ENCODE data around the gene RPL39L.
"Not testable (repeated sequence)": the region's sequence is repeated elsewhere in the genome, so short reads cannot be mapped to it uniquely, and the experiment has no call there.

RPL39L gene

DNA sequence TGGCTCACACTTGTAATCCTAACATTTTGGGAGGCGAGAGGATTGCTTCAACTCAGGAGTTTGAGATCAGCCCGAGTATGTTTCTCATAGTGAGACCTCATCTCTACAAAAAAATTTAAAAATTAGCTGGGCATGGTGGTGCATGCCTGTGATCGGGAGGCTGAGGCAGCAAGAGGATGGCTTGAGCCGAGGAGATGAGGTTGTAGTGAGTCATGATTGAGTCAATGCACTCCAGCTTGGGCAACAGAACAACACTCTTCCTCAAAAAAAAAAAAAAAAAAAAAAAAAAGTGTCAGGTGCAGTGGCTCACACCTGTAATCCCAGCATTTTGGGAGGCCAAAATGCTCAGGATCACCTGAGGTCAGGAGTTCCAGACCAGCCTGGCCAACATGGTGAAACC is 2.4 kb downstream of the RPL39L start:
- no peak for DNase-seq

DNA sequence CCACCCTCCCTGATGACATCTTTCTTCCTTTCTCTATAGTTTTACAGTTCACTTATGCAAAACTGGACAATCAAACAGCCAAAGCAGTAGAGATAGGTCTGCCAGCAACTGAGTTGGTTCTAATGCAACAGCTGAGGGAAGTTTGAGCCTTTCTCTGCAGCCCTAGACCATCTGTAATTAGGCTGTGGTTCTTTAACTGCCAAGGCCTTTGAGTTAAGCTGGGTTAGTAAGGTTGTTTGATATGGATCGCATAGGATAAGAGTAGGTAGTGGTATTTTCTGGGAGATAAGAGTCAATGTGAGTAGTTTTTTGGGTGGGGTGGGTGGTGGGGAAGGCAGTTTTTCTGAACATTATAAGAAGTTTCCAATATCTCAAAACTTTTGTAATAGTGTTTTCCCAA is 3.0 kb downstream of the RPL39L start:
- DNase-seq, result no peak

DNA sequence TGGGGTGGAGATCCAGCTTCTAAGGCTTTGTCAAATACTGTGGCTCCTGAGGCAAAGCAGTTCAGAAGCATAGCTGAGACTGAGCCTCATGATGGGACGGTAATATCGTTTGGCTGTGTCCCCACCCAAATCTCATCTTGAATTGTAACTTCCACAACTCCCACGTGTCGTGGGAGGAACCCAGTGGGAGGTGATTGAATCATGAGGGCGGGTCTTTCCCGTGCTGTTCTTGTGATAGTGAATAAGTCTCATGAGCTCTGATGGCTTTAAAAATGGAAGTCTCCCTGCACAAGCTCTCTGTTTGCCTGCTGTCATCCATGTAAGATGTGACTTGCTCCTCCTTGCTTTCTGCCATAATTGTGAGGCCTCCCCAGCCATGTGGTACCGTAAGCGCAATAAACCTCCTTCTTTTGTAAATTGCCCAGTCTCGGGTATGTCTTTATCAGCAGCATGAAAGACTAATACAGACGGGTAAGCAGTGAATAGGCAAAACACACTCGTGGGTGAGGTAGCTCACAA is 4.1 kb downstream of the RPL39L start:
- not testable (repeated sequence) for DNase-seq

DNA sequence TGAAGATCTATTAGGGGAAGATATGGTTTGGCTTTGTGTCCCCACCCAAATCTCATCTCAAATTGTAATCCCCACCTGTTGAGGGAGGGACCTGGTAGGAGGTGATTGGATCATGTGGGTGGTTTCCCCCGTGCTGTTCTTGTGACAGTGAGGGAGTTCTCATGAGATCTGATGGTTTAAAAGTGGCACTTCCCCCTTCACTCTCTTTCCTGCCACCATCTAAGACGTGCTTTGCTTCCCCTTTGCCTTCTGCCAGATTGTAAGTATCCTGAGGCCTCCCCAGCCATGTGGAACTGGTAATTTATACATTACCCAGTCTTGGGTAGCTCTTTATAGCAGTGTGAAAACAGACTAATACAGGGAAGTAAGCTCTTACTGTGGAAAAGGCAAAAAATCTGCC is 6.1 kb downstream of the RPL39L start:
- DNase-seq, result not testable (repeated sequence)

DNA sequence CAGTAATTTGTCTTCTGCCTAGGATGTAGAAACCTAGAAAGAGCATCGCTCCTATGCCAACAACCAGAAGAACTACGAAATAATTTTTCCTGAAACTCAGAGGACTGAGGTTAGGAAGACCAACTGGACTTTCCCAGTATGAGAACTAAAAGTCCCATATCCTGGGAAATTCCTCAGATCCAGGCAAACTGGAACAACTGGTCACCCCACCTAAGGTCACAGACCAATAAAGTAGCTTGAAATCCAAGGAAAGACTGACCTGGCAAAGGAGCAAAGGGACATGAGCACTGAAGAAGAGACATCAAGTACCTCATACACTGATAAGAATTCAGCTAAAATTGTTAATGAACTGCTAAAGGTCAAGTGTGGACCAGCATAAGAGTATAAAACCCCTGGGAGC is 6.6 kb downstream of the RPL39L start:
- DNase-seq, result no peak

DNA sequence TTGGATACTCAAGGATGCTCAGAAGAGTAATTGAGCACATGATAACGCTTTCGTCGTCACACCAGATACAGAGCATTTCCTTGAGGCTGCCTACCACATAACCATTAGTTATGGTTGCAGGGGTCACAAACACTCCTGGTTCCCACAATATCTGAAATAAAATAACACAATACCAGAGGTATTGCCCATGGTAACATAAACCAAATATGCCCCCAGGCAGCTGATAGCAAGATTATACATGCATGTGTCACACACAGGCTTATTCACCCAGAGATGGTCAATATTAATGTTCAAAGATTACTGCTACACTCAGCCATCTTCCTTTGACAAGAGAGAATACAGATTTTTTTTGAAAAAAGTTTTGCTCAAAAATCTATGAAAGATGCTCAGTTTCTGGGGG is 7.3 kb downstream of the RPL39L start:
- DNase-seq, result no peak

DNA sequence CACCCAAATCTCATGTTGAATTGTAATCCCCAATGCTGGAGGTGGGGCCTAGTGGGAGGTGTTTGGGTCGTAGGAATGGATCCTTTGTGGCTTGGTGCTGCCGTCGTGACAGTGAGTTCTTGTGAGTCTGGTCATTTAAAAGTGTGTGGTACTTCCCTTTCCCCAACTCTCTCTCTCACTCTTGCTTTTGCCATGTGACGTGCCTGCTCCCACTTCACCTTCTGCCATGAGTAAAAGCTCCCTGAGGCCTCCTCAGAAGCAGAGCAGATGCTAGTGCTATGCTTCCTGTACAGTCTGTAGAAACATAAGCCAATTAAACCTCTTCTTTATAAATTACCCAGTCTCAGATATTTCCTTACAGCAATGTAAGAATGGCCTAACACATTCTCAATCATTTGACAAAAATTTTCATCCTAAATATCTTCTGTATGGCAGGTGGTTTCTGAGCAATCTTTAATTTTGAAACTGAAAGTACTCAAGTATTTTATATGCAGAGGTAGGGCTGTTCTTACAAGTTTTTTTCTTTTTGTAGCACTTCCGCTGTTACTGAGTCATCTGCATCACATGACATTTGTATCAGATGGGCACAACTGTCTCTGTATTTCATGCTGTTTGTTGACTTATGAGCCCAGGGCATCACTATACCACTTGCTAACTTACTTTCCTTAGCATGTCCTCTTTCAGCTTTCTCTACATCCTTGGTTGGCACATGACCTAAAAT is 8.8 kb downstream of the RPL39L start:
- no peak for DNase-seq

DNA sequence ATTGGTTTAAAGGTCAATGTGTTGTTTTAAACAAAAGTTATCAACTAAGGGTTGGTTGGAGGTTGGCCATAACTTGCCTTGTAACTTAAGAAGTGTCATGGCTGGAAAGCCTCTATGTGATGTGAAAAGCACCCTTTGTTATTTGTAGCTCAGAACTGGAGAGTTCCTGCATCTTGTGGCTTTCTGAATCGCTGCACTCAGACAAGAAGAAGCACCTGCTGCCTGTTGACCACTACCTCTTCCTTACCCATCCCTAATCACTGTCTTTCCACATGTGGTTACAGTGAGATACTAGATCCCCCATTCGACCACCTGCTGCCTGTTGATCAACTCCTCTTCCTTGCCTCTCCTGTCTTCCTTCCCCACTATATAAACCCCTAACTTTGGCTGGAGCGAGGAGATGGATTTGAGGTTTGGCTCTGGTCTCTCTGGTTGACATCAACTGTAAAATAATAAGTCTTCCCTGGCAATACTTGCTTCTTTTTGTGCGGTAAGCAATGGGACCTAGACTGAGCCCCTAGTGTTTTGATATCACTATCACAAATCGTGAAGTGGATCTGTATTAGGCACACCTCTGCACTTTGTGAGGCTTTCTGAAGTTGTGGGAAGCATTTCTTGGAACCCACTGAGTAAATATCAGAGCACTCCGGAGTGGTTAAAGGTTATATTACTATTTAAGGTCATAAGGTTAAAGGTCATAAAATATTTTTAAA is 13.8 kb downstream of the RPL39L start:
- DNase-seq, result no peak

DNA sequence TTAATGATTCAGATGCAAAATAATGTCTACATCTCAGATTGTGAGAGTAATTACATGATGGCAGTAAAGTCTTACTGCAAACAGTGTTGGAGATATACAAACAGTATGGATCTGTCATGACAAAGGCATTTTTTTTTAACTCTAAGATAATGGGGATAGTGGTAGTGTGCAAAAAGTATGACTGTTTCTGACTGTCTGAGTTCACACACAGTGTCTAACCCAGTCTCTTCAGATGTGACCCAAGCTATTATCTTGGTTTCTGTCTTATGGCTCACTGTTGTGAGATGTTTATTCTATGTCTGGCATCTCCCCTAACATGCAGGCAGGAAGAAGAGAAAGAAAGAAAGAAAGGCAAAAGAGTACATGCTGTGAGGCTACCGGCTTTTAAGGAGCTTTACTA is 17.0 kb downstream of the RPL39L start:
- no peak for DNase-seq

DNA sequence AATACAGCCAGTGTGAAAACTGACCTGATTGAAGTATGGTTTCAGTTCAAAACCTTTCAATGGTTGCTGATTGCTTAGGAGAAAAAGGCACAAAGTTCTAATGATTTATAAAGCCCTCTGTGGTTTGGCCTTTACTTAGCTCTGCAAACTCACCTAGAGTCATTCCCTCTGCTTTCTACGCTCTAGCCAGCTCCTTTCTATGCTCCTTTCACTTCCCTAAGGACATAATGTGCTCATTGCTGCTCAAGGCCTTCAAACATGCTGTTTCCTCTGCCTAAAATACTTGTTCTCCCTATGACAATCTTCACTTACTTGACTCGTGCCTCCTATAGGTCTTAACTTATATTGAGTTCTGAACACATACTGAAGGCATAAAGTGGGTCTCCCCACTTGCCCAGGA is 19.0 kb downstream of the RPL39L start:
- DNase-seq, result no peak

DNA sequence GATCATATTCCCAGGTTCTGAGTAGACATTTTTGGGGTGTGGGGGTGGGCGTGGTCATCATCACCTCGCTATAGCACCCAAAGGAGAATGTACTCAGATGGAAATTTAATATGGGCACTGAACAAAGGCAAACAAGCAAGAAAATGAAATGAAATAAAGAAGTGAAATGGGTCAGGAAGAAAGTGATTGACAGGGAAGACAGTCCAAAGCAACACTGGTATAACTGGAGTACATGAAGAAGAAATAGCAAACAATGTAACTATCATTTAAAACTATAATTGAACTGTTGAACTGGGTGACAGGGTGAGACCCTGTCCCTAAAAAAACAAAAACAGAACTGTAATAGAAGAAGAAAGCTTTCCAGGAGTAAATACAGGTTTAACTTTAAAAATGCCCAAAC is 24.8 kb downstream of the RPL39L start:
- DNase-seq, result no peak

DNA sequence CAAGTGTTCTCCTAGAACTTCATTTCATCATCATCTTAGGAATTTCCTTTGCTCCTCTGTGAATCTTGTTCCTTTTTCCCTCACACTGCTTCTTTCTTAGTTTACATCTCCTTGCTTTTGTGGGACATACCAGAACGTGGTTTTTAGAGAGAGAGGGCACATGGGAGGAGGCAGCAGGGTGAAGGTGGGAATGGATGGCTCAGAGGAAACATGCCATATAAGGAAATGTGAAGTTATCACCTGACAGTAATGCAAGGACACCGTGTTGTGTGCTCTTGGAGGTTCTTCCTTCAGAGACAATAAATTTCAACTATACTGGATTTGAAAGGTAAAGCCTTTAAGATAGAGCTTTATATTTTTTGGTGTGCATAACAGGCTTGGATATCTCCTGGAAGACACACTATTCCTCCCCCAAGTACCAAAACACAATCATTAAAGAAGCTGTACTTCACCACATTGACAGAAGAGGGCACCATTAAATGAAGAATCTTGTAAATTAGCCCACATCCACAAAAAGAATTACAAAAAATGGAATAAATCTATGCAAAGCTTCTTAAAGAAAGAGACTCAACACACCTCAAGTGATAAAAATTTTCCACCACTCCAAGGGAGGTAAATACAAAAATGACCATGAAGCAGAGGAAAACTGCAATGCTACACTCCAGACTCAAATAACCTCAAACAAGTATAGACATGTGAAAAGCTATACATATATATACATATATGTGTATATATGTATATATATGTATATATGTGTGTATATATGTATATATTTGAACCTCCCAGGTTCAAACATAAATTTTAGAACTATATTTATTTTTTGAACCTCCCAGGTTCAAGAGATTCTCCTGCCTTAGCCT is 26.1 kb downstream of the RPL39L start:
- no peak for DNase-seq

DNA sequence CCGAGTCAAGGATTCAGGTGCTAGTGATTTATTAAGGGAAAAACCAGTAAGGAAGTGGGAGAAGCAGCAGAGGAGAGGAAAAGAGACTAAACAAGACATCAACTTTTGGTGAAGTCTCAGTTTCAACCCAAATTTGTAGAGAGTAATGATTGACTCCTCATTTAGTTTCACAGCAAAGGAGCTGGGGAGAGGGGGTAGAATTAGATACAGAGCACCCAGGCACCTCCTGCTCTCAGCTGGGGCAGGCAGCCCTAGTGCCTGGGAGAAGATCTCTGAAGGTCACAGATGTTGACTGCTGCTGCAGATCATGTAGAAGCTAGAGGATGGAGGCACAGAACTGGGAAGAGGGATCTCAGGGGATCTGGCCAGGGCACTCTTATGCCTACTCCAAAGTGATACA is 29.1 kb downstream of the RPL39L start:
- DNase-seq, result no peak

DNA sequence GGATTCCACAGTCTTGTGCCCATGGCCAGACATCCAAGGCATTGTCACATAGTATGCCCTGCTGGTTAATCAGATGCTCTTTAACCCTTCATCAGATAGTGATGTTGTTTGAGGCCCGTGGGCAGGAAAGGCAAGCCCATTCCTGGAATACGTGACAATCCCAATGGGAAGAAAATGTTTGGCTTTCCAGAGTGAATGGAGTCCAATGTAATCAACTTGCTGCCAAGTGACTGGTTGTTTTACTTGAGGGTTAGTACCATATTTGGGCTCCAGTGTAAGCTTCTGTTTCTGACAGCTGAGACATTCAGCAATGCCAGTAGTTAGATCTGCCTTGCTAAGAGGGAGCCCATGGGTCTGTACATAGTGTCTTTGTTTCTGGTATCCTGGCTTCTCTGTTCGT is 31.3 kb downstream of the RPL39L start:
- no peak for DNase-seq

DNA sequence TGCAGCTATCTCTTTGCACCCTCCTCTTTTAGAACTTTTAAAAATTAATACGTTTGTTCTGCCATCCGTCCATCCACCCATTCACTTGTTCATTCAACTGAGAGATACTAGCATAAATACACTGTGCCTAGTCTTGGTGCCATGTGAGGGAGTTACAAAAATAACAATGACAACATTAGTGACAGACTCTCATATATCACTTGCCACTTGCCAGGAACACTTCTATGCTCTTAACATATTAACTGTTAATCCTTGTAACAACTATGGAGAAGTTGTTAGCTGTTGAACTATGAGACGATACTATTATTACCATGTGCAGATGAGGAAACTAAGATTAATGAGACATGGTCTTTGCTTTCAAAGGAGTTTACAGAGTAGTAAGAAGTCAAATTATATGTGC is 33.6 kb downstream of the RPL39L start:
- no peak for DNase-seq

DNA sequence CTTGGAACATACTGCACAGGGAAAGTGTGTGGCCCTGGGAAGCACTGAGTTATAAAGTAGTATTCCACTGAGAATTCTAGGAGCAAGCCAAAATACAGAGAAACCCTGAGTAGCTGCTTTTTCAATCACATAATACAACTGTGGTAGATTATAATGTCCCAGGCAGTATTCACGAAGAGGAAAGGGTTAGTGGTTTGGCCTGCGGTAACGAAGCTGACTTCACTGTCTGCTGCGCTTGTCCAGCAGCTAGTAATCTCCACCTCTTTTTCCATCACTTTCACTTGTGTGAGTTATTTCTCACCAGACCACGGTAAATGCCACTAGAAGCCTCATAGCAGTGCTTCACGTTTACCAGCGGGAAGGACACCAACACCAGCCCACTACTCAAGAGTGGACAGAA is 34.4 kb downstream of the RPL39L start:
- DNase-seq, result no peak

DNA sequence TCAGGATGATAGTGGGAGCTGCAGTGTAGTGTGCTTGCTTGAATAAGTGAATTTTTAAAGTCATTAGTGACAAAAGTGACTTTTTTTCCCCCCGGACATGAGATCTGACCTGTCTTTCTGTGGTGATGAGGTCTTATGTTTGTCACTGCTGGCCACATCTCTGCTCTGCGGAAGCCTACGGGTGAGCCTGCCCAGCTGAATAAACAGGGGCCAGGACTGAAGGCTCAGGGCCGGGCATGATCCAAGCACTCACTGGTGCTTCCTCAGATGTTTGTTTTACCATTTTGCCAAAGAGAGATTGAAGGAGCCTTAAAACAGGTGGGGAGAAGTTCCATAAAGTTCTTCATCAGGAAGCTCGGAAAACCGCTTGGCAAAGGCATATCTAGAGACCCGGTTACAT is 35.0 kb downstream of the RPL39L start:
- no peak for DNase-seq

DNA sequence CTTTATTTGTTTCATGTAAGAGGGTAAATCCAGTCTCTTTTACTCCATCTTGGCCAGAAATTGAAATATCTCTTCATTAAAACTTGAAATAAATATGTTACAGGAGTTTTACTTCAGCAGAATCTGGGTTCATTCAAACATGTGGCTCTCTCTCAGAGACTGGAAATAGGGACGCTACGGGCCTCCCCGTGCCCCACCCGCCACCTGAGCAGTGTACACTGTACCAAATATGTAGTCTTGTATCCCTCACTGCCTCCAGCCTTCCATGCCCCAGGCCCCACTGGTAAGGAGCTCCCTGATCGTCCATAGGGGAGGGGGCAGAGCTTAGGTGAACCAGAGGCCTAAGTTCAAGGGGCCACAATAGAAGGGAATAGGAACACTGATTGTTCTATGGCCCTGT is 36.0 kb downstream of the RPL39L start:
- no peak for DNase-seq

DNA sequence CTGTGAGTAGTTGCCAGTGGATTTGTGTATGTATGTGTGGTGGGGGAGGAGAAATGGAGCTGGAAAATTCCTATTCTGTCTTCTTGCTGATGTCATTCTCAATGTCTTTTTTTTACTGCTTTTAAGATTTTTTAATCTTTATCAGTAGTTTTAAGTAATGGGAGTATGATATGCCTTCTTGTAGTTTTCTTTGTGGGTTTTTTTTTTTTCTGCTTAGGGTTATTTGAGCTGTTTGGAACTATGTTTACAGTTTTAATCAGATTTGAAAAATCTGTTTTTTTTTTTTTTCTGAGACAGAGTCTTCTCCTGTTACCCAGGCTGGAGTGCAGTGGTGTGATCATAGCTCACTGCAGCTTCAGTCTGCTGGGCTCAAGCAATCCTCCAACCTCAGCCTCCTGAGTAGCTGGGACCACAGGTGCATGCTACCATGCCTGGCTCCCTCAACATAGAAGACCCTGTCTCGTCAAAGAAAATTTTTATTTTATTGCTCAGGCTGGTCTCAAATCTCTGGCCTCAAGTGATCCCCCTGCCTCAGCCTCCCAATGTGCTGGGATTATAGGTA is 37.1 kb downstream of the RPL39L start:
- no peak for DNase-seq

DNA sequence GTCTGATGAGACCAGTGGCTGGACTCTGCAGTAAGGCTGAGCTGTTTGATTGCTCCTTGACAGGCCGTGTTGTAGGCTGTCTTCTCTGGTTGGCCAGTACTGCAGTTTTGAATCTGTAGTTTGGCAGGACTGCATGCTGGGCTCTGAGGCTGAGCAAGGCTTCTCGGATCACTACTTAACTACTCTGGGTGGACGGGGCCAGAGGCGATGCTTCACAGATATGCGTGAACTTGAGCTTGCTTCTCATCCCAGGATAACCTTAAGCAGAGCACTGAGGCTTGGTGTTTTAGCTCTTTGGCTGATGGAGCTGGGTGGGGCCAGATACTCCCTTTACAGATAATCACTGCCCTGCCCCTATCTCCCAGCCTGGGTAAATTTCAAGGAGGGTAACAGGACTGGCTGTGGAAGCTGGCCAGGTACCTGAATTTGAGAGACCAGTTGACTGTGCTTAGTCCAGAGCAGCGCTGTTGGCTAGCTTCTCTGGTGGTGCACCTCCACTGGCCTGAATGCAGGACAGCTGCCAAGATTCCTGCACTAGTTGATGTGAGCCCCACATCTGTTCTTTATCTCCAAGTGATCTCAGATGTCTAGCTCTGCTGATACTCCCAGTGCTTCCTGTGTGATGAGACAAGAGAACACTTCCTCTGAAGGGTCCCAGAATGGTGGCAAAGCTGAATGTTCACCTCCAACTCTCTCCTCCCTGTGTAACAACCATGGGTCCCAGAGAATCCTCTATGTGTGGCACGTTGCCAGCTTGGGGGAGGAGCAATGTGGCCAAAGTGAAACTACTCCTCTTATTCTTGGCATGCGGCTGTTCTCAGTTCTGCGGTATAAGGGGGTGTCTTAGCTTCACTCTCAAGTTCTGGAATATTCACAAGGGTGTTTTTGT is 37.9 kb downstream of the RPL39L start:
- no peak for DNase-seq

DNA sequence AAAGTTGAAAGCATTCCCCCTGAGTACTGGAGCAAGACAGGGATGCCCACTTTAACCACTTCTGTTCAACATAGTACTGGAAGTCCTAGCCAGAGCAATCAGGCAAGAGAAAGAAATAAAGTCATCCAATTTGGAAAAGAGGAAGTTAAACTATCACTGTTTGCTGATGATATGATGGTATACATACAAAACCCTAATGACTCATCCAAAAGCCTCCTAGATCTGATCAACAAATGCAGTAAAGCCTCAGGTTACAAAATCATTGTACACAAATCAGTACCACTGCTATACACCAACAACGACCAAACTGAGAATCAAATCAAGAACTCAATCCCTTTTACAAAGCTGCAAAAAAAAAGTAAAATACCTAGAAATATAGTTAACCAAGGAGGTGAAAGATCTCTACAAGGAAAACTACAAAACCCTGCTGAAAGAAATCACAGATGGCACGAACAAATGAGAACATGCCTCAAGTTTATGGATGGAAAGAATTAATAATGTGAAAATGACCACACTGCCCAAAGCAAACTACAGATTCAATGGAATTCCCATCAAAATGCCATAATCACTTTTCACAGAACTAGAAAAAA is 40.3 kb downstream of the RPL39L start:
- no peak for DNase-seq

DNA sequence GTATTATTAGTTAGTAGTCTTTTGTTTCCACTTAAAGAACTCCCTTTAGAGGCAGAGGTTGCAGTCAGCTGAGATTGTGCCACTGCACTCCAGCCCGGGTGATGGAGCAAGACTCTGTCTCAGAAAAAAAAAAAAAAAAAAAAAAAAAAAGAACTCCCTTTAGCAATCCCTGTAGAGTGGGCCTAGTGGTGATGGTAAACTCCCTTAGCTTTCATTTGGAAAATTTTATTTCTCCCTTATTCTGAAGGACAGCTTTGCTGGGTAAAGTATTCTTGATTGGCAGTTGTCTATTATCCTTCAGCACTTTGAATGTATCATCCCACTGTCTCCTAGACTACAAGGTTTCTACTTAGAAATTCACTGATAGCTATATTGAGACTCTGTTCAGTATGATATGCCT is 46.0 kb downstream of the RPL39L start:
- DNase-seq, result no peak
